ENCODE data around the gene ZNF410.

DNA sequence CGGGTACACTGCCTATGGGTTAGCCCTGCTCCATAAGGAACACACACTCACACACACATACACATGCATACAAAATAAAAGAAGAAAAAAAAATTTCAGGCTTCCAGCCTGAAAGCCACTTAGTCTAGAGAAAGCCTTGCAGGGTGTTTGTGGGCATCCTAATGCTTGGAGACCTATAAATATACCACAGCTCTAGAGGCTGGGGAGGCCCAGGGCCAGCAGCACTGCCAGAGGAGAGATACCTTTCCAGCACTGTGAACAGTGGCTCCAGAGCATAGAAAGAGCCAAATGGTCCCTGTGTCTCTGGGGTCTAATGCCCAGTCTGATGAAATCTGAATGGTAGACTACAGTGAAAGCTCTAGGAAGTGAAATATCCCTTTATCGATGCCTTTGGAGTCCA is 50.4 kb downstream of the ZNF410 start:
- TF ChIP-seq, protein P1, sequence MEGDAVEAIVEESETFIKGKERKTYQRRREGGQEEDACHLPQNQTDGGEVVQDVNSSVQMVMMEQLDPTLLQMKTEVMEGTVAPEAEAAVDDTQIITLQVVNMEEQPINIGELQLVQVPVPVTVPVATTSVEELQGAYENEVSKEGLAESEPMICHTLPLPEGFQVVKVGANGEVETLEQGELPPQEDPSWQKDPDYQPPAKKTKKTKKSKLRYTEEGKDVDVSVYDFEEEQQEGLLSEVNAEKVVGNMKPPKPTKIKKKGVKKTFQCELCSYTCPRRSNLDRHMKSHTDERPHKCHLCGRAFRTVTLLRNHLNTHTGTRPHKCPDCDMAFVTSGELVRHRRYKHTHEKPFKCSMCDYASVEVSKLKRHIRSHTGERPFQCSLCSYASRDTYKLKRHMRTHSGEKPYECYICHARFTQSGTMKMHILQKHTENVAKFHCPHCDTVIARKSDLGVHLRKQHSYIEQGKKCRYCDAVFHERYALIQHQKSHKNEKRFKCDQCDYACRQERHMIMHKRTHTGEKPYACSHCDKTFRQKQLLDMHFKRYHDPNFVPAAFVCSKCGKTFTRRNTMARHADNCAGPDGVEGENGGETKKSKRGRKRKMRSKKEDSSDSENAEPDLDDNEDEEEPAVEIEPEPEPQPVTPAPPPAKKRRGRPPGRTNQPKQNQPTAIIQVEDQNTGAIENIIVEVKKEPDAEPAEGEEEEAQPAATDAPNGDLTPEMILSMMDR (IDR thresholded peaks at IDR 0.05), result no peak
- TF ChIP-seq POLR2A (IDR thresholded peaks at IDR 0.05), result no peak
